ENCODE data around the gene ARHGEF11.

The ARHGEF11 gene

GRCh38 chr1:156998840-156999500, 46.6 kb downstream of the ARHGEF11 start:
- no peak for DNase-seq (ENCODE audit: low read depth)

GRCh38 chr1:156998301-156998700, 47.2 kb downstream of the ARHGEF11 start:
- no peak for DNase-seq (ENCODE audit: low read depth)

GRCh38 chr1:156995412-156995811, 50.1 kb downstream of the ARHGEF11 start:
- no peak for DNase-seq (ENCODE audit: low read depth)

- DNase-seq (ENCODE audit: low read depth) = no peak
Observed at GRCh38 chr1:156994277-156994676, 51.3 kb downstream of the ARHGEF11 start.

- no peak for DNase-seq (ENCODE audit: low read depth)
Observed at GRCh38 chr1:156993426-156994147, 52.0 kb downstream of the ARHGEF11 start.

- no peak for DNase-seq (ENCODE audit: low read depth)
Observed at GRCh38 chr1:156992215-156992614, 53.3 kb downstream of the ARHGEF11 start.

GRCh38 chr1:156987715-156988114, 57.8 kb downstream of the ARHGEF11 start:
- DNase-seq (ENCODE audit: low read depth) = no peak

- DNase-seq (ENCODE audit: low read depth) = no peak
Observed at GRCh38 chr1:156980551-156980950, 65.0 kb downstream of the ARHGEF11 start.

GRCh38 chr1:156975084-156975483, 70.5 kb downstream of the ARHGEF11 start:
- no peak for DNase-seq (ENCODE audit: low read depth)

- DNase-seq (ENCODE audit: low read depth) = no peak
Observed at GRCh38 chr1:156973417-156973816, 72.1 kb downstream of the ARHGEF11 start.

GRCh38 chr1:156970017-156970416, 75.5 kb downstream of the ARHGEF11 start:
- no peak for DNase-seq (ENCODE audit: low read depth)

GRCh38 chr1:156969496-156969895, 76.0 kb downstream of the ARHGEF11 start:
- DNase-seq (ENCODE audit: low read depth) = no peak

GRCh38 chr1:156964441-156964840, 81.1 kb downstream of the ARHGEF11 start:
- no peak for DNase-seq (ENCODE audit: low read depth)

GRCh38 chr1:156963621-156964020, 81.9 kb downstream of the ARHGEF11 start:
- DNase-seq (ENCODE audit: low read depth) = no peak

GRCh38 chr1:156961709-156962108, 83.8 kb downstream of the ARHGEF11 start:
- no peak for DNase-seq (ENCODE audit: low read depth)

- no peak for DNase-seq (ENCODE audit: low read depth)
Observed at GRCh38 chr1:156959925-156960324, 85.6 kb downstream of the ARHGEF11 start.

GRCh38 chr1:156959414-156959813, 86.1 kb downstream of the ARHGEF11 start:
- DNase-seq (ENCODE audit: low read depth) = no peak

- no peak for DNase-seq (ENCODE audit: low read depth)
Observed at GRCh38 chr1:156958247-156958714, 87.3 kb downstream of the ARHGEF11 start.

- DNase-seq (ENCODE audit: low read depth) = no peak
Observed at GRCh38 chr1:156957634-156958033, 87.9 kb downstream of the ARHGEF11 start.

GRCh38 chr1:156956333-156956732, 89.2 kb downstream of the ARHGEF11 start:
- no peak for DNase-seq (ENCODE audit: low read depth)

GRCh38 chr1:156953571-156953970, 92.0 kb downstream of the ARHGEF11 start:
- DNase-seq (ENCODE audit: low read depth) = no peak

GRCh38 chr1:156951371-156951770, 94.2 kb downstream of the ARHGEF11 start:
- no peak for DNase-seq (ENCODE audit: low read depth)

GRCh38 chr1:156949127-156949526, 96.4 kb downstream of the ARHGEF11 start:
- no peak for DNase-seq (ENCODE audit: low read depth)

GRCh38 chr1:156948708-156949107, 96.8 kb downstream of the ARHGEF11 start:
- DNase-seq (ENCODE audit: low read depth) = no peak

Data from activated gamma-delta T cell treated with anti-CD3 and anti-CD28 coated beads, Interleukin-2, amount 50 U/mL, for 16 hours (primary cell).